ENCODE results near the gene LRRC7. TPM values are rescaled to one million over a fixed set of nuclear protein-coding genes. Genes with fewer than 3 reads are reported as not detected.

The LRRC7 gene
- total and polyA plus RNA-seq, 2 of the 8 experiments (the other 6 are each of a cell fraction or from before 2014, with no cell fraction given), result 0.03 to 0.17 TPM

DNA sequence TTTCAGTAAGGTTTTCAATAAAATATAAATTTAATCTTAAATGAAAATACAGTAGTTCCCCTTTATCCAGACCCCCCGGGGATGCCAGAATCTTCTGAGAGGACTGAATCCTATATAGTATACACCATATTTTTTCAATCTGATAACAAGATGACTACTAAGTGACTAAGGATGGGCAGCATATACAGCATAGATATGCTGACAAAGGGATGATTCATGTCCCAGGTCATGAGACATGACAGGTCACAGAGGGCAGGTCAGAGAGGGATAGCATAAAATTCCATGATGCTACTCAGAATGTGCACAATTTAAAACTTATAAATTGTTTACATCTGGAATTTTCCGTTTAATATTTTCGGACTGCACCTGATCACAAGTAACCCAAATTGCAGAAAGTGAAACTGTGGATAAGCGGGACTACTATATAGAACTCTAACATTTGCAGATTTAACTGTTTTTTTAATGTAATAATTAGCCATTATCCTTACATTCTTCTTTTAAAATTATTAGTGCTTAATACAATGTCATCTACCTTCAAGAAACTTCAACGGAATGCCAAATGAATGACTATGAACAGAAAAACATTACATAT lies 588.9 kb downstream of the LRRC7 start (continued):
- TF ChIP-seq SP4 (IDR thresholded peaks at IDR 0.05; ENCODE audit: low read length), result no peak
- no peak for TF ChIP-seq CREB1 (IDR thresholded peaks at IDR 0.05)
